GM10266 (cell line): ENCODE measurements around the gene MERTK.

Experiments
- DNase-seq: peaks from one replicate; pipeline ENCODE4 v3.0.0; 2012; ENCODE audit errors: extremely low spot score
- TF ChIP-seq, protein P1 (sequence below): IDR thresholded peaks from 2 replicates; pipeline ENCODE4 v1.5.1; 2012; ENCODE audit warnings: mild to moderate bottlenecking, low read depth; ENCODE audit not compliant: control insufficient read depth, insufficient read depth; ENCODE audit errors: missing control alignments

Gene MERTK

GRCh38 chr2:111985514-111985913 lies 87.1 kb downstream of the MERTK start:
- TF ChIP-seq, protein P1, sequence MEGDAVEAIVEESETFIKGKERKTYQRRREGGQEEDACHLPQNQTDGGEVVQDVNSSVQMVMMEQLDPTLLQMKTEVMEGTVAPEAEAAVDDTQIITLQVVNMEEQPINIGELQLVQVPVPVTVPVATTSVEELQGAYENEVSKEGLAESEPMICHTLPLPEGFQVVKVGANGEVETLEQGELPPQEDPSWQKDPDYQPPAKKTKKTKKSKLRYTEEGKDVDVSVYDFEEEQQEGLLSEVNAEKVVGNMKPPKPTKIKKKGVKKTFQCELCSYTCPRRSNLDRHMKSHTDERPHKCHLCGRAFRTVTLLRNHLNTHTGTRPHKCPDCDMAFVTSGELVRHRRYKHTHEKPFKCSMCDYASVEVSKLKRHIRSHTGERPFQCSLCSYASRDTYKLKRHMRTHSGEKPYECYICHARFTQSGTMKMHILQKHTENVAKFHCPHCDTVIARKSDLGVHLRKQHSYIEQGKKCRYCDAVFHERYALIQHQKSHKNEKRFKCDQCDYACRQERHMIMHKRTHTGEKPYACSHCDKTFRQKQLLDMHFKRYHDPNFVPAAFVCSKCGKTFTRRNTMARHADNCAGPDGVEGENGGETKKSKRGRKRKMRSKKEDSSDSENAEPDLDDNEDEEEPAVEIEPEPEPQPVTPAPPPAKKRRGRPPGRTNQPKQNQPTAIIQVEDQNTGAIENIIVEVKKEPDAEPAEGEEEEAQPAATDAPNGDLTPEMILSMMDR = no peak

DNA sequence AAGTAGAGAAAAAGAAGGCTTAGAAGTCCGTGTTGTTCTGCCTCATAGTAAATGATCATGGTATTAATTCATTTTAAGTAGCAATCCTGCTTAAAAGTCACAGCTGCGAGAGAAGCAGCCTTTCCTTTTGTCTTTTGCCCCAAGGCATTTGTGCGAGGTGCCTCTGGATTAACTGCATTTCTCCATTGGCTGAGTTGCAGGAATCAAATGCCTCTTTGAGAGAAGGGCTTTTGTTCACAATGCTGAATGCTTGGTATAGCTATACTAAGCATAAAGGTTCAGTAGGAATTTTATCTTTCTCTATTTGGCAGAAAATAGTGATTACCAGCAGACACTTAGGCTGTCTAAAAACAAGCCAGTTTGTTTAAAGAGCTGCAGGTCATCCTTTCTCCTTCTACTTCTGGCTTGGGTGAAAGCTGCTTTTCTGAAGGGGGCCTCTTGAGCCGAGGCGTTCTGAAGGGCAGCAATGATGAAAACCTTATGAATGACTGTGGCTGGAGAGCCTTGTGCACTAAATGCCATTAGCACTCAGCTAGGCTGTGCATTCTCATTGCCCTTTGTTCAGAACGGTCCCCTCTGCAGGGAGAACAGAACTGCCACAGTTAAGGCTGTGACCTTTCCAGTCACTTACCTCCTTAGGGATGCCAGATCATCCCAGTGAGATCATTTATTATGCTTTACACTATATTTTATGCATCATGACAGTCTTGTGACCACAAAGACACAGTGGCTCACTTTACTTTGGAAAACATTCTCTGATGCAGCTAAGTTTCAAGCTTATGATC lies 87.9 kb downstream of the MERTK start:
- TF ChIP-seq, protein P1 = no peak
- no peak for DNase-seq

More at GRCh38 chr2:111985514-111985913, 87.1 kb downstream of the MERTK start:
- DNase-seq = no peak

DNA sequence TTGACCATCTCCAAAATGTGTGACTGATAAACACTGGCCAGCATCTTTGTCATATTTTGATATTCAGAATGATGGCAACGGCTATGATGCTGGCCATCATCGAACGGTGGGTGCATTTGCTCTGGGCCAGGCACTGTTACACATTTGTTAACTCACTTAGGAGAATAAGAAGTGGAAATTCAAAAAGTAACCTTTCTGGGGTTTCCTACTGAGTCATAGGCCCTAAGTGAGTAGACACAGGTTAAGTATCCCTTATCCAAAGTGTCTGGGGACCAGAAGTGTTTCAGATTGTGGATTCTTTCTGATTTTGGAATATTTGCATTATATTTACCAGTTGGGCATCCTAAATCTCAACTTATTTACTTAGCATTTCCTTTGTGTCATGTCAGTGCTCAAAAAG lies 92.0 kb downstream of the MERTK start:
- no peak for DNase-seq
- TF ChIP-seq, protein P1 = no peak

- DNase-seq = no peak
- TF ChIP-seq, protein P1 = no peak
Measured at GRCh38 chr2:111990856-111991255, 92.4 kb downstream of the MERTK start.

GRCh38 chr2:111994042-111994441 lies 95.6 kb downstream of the MERTK start:
- TF ChIP-seq, protein P1 = no peak
- no peak for DNase-seq

- TF ChIP-seq, protein P1 = no peak
- no peak for DNase-seq
Measured at GRCh38 chr2:111995148-111995547, 96.7 kb downstream of the MERTK start.

DNA sequence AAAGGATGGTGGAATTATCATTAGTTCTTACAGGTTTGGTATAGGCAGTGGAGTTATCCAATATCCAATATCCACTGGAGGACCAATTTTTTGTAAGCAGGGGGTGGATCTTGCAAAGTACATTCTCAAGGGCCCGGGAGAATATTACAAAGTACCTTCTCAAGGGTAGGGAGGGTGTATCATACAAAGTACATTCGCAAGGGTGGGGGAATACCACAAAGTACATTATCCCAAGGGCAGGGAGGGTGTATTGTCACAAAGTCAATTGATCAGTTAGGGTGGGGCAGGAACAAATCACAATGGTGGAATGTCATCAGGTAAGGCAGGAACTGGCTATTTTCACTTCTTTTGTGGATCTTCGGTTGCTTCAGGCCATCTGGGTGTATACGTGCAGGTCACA lies 101.4 kb downstream of the MERTK start:
- no peak for DNase-seq
- TF ChIP-seq, protein P1 = no peak
